Esophagus muscularis mucosa (tissue), 3 donors: ENCODE results near the gene GRK2.

Experiments
- POLR2A ChIP-seq: fragments of 450-650 bp; IDR thresholded peaks from one replicate; pipeline ENCODE4 v1.6.1; 2017; ENCODE audit warnings: antibody characterized with exemption, moderate library complexity, mild to moderate bottlenecking, low read depth
- POLR2AphosphoS5 ChIP-seq, 2 donors: sonication (generic); formaldehyde crosslinking; IDR thresholded peaks; one replicate each; pipeline ENCODE4 v1.6.1; 2017; ENCODE audit warnings: antibody characterized with exemption in 2 of 2
- TF ChIP-seq, protein P1 (sequence below), 3 experiments: fragments of 200-600 bp in 2 of 3; fragments of 450-650 bp in 1 of 3; sonication (generic) in 2 of 3; IDR thresholded peaks; one replicate each; pipeline ENCODE4 v1.5.1; 2017 to 2019; ENCODE audit warnings: antibody characterized with exemption in 3 of 3, mild to moderate bottlenecking in 2 of 3, moderate library complexity in 1 of 3

DNA sequence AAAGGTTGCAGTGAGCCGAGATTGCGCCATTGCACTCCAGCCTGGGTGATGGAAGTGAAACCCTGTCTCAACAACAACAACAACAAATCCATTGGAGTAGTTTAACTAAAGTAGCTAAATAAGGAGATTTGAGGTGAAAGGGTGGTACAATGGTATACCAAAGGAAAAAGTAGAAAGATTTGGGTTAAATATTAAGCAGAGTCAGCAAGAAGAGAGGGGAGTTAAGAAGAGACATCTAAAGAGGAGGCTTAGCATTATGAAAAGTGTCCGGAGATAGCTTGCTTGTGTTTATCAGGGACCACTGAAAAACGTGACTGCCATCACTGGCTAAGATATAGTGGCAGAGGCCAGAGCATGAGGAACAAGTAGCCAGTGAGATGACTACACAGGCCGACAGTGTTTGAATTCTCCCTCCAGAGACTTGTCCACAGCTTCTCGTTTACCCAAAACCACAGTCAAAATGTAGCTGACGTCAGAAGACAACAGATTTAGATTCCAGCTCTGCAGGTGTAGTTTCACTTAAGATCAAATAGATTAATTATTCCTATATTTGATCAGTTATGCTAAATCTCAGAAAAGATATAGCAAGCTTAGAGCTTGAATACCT, 32.6 kb upstream of the GRK2 start:
- TF ChIP-seq, protein P1, sequence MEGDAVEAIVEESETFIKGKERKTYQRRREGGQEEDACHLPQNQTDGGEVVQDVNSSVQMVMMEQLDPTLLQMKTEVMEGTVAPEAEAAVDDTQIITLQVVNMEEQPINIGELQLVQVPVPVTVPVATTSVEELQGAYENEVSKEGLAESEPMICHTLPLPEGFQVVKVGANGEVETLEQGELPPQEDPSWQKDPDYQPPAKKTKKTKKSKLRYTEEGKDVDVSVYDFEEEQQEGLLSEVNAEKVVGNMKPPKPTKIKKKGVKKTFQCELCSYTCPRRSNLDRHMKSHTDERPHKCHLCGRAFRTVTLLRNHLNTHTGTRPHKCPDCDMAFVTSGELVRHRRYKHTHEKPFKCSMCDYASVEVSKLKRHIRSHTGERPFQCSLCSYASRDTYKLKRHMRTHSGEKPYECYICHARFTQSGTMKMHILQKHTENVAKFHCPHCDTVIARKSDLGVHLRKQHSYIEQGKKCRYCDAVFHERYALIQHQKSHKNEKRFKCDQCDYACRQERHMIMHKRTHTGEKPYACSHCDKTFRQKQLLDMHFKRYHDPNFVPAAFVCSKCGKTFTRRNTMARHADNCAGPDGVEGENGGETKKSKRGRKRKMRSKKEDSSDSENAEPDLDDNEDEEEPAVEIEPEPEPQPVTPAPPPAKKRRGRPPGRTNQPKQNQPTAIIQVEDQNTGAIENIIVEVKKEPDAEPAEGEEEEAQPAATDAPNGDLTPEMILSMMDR (IDR thresholded peaks at IDR 0.05): no peak
- no peak for TF ChIP-seq POLR2A
- no peak for TF ChIP-seq POLR2AphosphoS5 (IDR thresholded peaks at IDR 0.05)
